HEK293 (cell line): ENCODE measurements around the gene SLC47A2.

Source experiments
- CTCF ChIA-PET: fragments of 350-600 bp; formaldehyde crosslinking; extraction: SDS; loops from one replicate; lab custom pipeline; 2021; ENCODE audit warnings: antibody characterized with exemption; lab: Yijun Ruan, JAX
- POLR2A ChIA-PET: fragments of 300-600 bp; formaldehyde crosslinking; extraction: SDS; loops from one replicate; lab custom pipeline; 2020; ENCODE audit warnings: antibody characterized with exemption, inconsistent platforms; lab: Yijun Ruan, JAX
- H3K27ac ChIP-seq: fragments of 200-500 bp; sonication (Bioruptor generic); 2 replicates; pipeline ENCODE4 v1.5.1; 2014; ENCODE audit warnings: low read depth, low read length, control low read depth, inconsistent platforms; ENCODE audit errors: extremely low read depth
- H3K36me3 ChIP-seq, 2 experiments: fragments of 200-500 bp in 1 of 2; sonication (Bioruptor generic) in 1 of 2; 1 replicate in 1 of 2; 2 replicates in 1 of 2; pipeline ENCODE4 v1.5.1; 2014 to 2017; ENCODE audit warnings: inconsistent platforms in 2 of 2, low read length in 2 of 2; ENCODE audit not compliant: control insufficient read depth in 2 of 2, insufficient read depth in 1 of 2
- H3K4me1 ChIP-seq: fragments of 200-500 bp; sonication (Bioruptor generic); 2 replicates; pipeline ENCODE4 v1.5.1; 2014; ENCODE audit warnings: mild to moderate bottlenecking, low read length, inconsistent platforms; ENCODE audit not compliant: control insufficient read depth, insufficient read depth
- H3K4me3 ChIP-seq: 2 replicates; pipeline ENCODE4 v1.5.1; 2011; ENCODE audit warnings: low read depth, mild to moderate bottlenecking, control low read depth, low read length, moderate library complexity
- H3K9me3 ChIP-seq: fragments of 200-500 bp; sonication (Bioruptor generic); 2 replicates; pipeline ENCODE4 v1.5.1; 2014; ENCODE audit warnings: low read depth, low read length, inconsistent platforms; ENCODE audit not compliant: control insufficient read depth, insufficient read depth
- BCL11B ChIP-seq: fragments of 450-650 bp; formaldehyde crosslinking; IDR thresholded peaks from 2 replicates; pipeline ENCODE4 v1.5.1; 2016; ENCODE audit warnings: low read depth, missing biosample characterization, missing genetic modification characterization
- KLF10 ChIP-seq: fragments of 450-650 bp; IDR thresholded peaks from 2 replicates; pipeline ENCODE4 v1.5.1; 2018; ENCODE audit warnings: missing biosample characterization, mild to moderate bottlenecking, missing genetic modification characterization
- REPIN1 ChIP-seq: fragments of 450-650 bp; formaldehyde crosslinking; IDR thresholded peaks from 2 replicates; pipeline ENCODE4 v1.5.1; 2017; ENCODE audit warnings: missing biosample characterization, missing genetic modification characterization, low read depth
- SCRT2 ChIP-seq: fragments of 450-650 bp; formaldehyde crosslinking; IDR thresholded peaks from 2 replicates; pipeline ENCODE4 v1.5.1; 2016; ENCODE audit warnings: missing biosample characterization, missing genetic modification characterization
- SP7 ChIP-seq: fragments of 450-650 bp; formaldehyde crosslinking; IDR thresholded peaks from 2 replicates; pipeline ENCODE4 v1.5.1; 2016; ENCODE audit warnings: missing biosample characterization, missing genetic modification characterization
- ZFHX2 ChIP-seq: fragments of 450-650 bp; formaldehyde crosslinking; conservative IDR thresholded peaks from 2 replicates; pipeline ENCODE4 v1.5.1; 2016; ENCODE audit warnings: missing biosample characterization, missing genetic modification characterization
- ZFP3 ChIP-seq: fragments of 450-650 bp; formaldehyde crosslinking; IDR thresholded peaks from 2 replicates; pipeline ENCODE4 v1.5.1; 2016; ENCODE audit warnings: low read depth, missing biosample characterization, missing genetic modification characterization
- ZFP37 ChIP-seq: fragments of 450-650 bp; formaldehyde crosslinking; IDR thresholded peaks from 2 replicates; pipeline ENCODE4 v1.5.1; 2016; ENCODE audit warnings: missing biosample characterization, missing genetic modification characterization
- ZFP41 ChIP-seq: fragments of 450-650 bp; formaldehyde crosslinking; IDR thresholded peaks from 2 replicates; pipeline ENCODE4 v1.5.1; 2016; ENCODE audit warnings: missing biosample characterization, missing genetic modification characterization, borderline replicate concordance
- ZNF138 ChIP-seq: fragments of 450-650 bp; formaldehyde crosslinking; IDR thresholded peaks from 2 replicates; pipeline ENCODE4 v1.5.1; 2016; ENCODE audit warnings: missing biosample characterization, missing genetic modification characterization, borderline replicate concordance
- ZNF18 ChIP-seq: fragments of 450-650 bp; formaldehyde crosslinking; IDR thresholded peaks from 2 replicates; pipeline ENCODE4 v1.5.1; 2016; ENCODE audit warnings: missing biosample characterization, missing genetic modification characterization
- ZNF184 ChIP-seq: fragments of 450-650 bp; IDR thresholded peaks from 2 replicates; pipeline ENCODE4 v1.5.1; 2018; ENCODE audit warnings: missing biosample characterization, mild to moderate bottlenecking, missing genetic modification characterization
- ZNF248 ChIP-seq: fragments of 450-650 bp; formaldehyde crosslinking; IDR thresholded peaks from 2 replicates; pipeline ENCODE4 v1.5.1; 2017; ENCODE audit warnings: missing biosample characterization, missing genetic modification characterization
- ZNF280C ChIP-seq: fragments of 450-650 bp; formaldehyde crosslinking; IDR thresholded peaks from 2 replicates; pipeline ENCODE4 v1.5.1; 2016; ENCODE audit warnings: missing biosample characterization, missing genetic modification characterization
- ZNF394 ChIP-seq: fragments of 450-650 bp; formaldehyde crosslinking; IDR thresholded peaks from 2 replicates; pipeline ENCODE4 v1.5.1; 2016; ENCODE audit warnings: missing biosample characterization, missing genetic modification characterization, mild to moderate bottlenecking, moderate library complexity, borderline replicate concordance
- ZNF571 ChIP-seq: fragments of 450-650 bp; formaldehyde crosslinking; IDR thresholded peaks from 2 replicates; pipeline ENCODE4 v1.5.0; 2017; ENCODE audit warnings: missing biosample characterization, missing genetic modification characterization
- ZNF624 ChIP-seq: fragments of 450-650 bp; formaldehyde crosslinking; IDR thresholded peaks from 2 replicates; pipeline ENCODE4 v1.5.1; 2017; ENCODE audit warnings: missing biosample characterization, missing genetic modification characterization
- ZNF768 ChIP-seq: fragments of 450-650 bp; formaldehyde crosslinking; IDR thresholded peaks from 2 replicates; pipeline ENCODE4 v1.5.1; 2018; ENCODE audit warnings: missing biosample characterization, mild to moderate bottlenecking, missing genetic modification characterization
- TF ChIP-seq, protein P1 (sequence below): fragments of 450-650 bp; formaldehyde crosslinking; conservative IDR thresholded peaks from 2 replicates; pipeline ENCODE4 v1.5.1; 2016; ENCODE audit warnings: low read depth, missing biosample characterization, missing genetic modification characterization
- TF ChIP-seq, protein P2 (sequence below): fragments of 450-650 bp; formaldehyde crosslinking; IDR thresholded peaks from 2 replicates; pipeline ENCODE4 v1.5.1; 2016; ENCODE audit warnings: missing biosample characterization, missing genetic modification characterization, low read depth

Gene SLC47A2

GRCh38 chr17:19672009-19672750 is 44.2 kb downstream of the SLC47A2 start (continued):
- TF ChIP-seq KLF10 (no peak), SCRT2 (tag by site-specific recombination) (0 out of 2 replicates have a peak, but pooled peaks have one; percentile 21), ZFHX2 (tag by site-specific recombination) (no peak)
- TF ChIP-seq, protein P1, sequence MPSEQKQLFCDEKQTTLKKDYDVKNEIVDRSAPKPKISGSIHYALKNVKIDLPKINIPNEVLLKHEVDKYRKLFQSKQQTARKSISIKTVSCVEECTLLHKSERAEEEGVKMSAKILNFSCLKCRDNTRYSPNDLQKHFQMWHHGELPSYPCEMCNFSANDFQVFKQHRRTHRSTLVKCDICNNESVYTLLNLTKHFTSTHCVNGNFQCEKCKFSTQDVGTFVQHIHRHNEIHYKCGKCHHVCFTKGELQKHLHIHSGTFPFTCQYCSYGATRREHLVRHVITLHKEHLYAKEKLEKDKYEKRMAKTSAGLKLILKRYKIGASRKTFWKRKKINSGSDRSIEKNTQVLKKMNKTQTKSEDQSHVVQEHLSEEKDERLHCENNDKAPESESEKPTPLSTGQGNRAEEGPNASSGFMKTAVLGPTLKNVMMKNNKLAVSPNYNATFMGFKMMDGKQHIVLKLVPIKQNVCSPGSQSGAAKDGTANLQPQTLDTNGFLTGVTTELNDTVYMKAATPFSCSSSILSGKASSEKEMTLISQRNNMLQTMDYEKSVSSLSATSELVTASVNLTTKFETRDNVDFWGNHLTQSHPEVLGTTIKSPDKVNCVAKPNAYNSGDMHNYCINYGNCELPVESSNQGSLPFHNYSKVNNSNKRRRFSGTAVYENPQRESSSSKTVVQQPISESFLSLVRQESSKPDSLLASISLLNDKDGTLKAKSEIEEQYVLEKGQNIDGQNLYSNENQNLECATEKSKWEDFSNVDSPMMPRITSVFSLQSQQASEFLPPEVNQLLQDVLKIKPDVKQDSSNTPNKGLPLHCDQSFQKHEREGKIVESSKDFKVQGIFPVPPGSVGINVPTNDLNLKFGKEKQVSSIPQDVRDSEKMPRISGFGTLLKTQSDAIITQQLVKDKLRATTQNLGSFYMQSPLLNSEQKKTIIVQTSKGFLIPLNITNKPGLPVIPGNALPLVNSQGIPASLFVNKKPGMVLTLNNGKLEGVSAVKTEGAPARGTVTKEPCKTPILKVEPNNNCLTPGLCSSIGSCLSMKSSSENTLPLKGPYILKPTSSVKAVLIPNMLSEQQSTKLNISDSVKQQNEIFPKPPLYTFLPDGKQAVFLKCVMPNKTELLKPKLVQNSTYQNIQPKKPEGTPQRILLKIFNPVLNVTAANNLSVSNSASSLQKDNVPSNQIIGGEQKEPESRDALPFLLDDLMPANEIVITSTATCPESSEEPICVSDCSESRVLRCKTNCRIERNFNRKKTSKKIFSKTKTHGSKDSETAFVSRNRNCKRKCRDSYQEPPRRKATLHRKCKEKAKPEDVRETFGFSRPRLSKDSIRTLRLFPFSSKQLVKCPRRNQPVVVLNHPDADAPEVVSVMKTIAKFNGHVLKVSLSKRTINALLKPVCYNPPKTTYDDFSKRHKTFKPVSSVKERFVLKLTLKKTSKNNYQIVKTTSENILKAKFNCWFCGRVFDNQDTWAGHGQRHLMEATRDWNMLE (tag by site-specific recombination) = no peak

GRCh38 chr17:19671433-19671832 is 45.0 kb downstream of the SLC47A2 start:
- Histone ChIP-seq H3K36me3 (peaks cover 29 to 50% of the 10 kb centered on the region in 2 experiments), H3K4me1 (no peaks in the 10 kb centered on the region), H3K4me3 (no peak overlapping the region), H3K9me3 (no peaks in the 10 kb centered on the region), H3K27ac (no peak overlapping the region)
- POLR2A ChIA-PET = interaction anchor here (1.7 kb wide), 1 partner anchor 23 kb away, joined by 7 read pairs; the partner anchor contains the start of gene ALDH3A2
- CTCF ChIA-PET = interaction anchor here (1.1 kb wide), 1 partner anchor 25 kb away, joined by 6 read pairs; no protein-coding TSS in a partner anchor
- no peak for TF ChIP-seq ZNF624 (tag by site-specific recombination)
- no peak for TF ChIP-seq ZNF280C (tag by site-specific recombination)
- no peak for TF ChIP-seq ZNF394
- no peak for TF ChIP-seq ZFP3 (tag by site-specific recombination)
- TF ChIP-seq SP7 (tag by site-specific recombination) = no peak
- no peak for TF ChIP-seq ZNF571
- TF ChIP-seq ZNF248 (tag by site-specific recombination) = no peak
- no peak for TF ChIP-seq ZFP37 (tag by site-specific recombination)
- no peak for TF ChIP-seq ZNF138 (tag by site-specific recombination)
- TF ChIP-seq ZNF18 (tag by site-specific recombination) = no peak
- no peak for TF ChIP-seq ZNF768 (tag by site-specific recombination)
- TF ChIP-seq ZFP41 (tag by site-specific recombination) = no peak
- TF ChIP-seq, protein P1 (tag by site-specific recombination) = no peak
- TF ChIP-seq BCL11B (tag by site-specific recombination) = no peak
- TF ChIP-seq ZNF184 (tag by site-specific recombination) = no peak
- TF ChIP-seq REPIN1 (tag by site-specific recombination) = no peak
- TF ChIP-seq, protein P2, sequence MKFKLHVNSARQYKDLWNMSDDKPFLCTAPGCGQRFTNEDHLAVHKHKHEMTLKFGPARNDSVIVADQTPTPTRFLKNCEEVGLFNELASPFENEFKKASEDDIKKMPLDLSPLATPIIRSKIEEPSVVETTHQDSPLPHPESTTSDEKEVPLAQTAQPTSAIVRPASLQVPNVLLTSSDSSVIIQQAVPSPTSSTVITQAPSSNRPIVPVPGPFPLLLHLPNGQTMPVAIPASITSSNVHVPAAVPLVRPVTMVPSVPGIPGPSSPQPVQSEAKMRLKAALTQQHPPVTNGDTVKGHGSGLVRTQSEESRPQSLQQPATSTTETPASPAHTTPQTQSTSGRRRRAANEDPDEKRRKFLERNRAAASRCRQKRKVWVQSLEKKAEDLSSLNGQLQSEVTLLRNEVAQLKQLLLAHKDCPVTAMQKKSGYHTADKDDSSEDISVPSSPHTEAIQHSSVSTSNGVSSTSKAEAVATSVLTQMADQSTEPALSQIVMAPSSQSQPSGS (tag by site-specific recombination) = no peak
